GM12878 (cell line): ENCODE data around the gene DMPK.

Experiments
- ASH2L ChIP-seq: fragments of 300-600, 200-600 bp; sonication (generic); IDR thresholded peaks from 2 replicates; pipeline ENCODE4 v1.6.1; 2017; ENCODE audit warnings: low read depth, mild to moderate bottlenecking, borderline replicate concordance
- BCL11A ChIP-seq: IDR thresholded peaks from 2 replicates; pipeline ENCODE4 v1.6.1; 2011; ENCODE audit warnings: low read depth, low read length
- EZH2 ChIP-seq: IDR thresholded peaks from 2 replicates; pipeline ENCODE4 v1.6.1; 2012; ENCODE audit warnings: low read depth, mild to moderate bottlenecking, control low read depth, inconsistent platforms, low read length, borderline replicate concordance; ENCODE audit not compliant: control insufficient read depth
- GABPA ChIP-seq: IDR thresholded peaks from 2 replicates; pipeline ENCODE4 v1.6.1; 2014; ENCODE audit warnings: antibody characterized with exemption, low read depth, mild to moderate bottlenecking, inconsistent platforms
- HCFC1 ChIP-seq: fragments of 150-350 bp; IDR thresholded peaks from 2 replicates; pipeline ENCODE4 v1.6.1; 2014; ENCODE audit warnings: low read length
- NFYB ChIP-seq: IDR thresholded peaks from 2 replicates; pipeline ENCODE4 v1.6.1; 2011; ENCODE audit warnings: low read depth, mild to moderate bottlenecking, low read length, improper control_type of control experiment, moderate library complexity; ENCODE audit not compliant: insufficient read depth
- RAD21 ChIP-seq: IDR thresholded peaks from 2 replicates; pipeline ENCODE4 v1.6.1; 2011; ENCODE audit warnings: mild to moderate bottlenecking, low read depth, low read length, moderate library complexity; ENCODE audit not compliant: insufficient read depth
- RB1 ChIP-seq: fragments of 450-650 bp; formaldehyde crosslinking; IDR thresholded peaks from 2 replicates; pipeline ENCODE4 v1.6.1; 2017; ENCODE audit warnings: mild to moderate bottlenecking, borderline replicate concordance
- SMC3 ChIP-seq: IDR thresholded peaks from 2 replicates; pipeline ENCODE4 v1.6.1; 2011; ENCODE audit warnings: low read length, improper control_type of control experiment, borderline replicate concordance
- TF ChIP-seq, protein P1 (sequence below): fragments of 450-650 bp; IDR thresholded peaks from 2 replicates; pipeline ENCODE4 v1.6.1; 2017; ENCODE audit warnings: mild to moderate bottlenecking
- TF ChIP-seq, protein P2 (sequence below), 3 experiments: IDR thresholded peaks in 2 of 3; conservative IDR thresholded peaks in 1 of 3; 2 replicates each; pipeline ENCODE4 v1.5.1; 2011; ENCODE audit warnings: low read depth in 3 of 3, low read length in 3 of 3, mild to moderate bottlenecking in 3 of 3, control low read depth in 2 of 3, moderate library complexity in 2 of 3, inconsistent platforms in 1 of 3, mixed read lengths in 1 of 3; ENCODE audit not compliant: control insufficient read depth in 2 of 3, insufficient read depth in 1 of 3; ENCODE audit errors: extremely low read depth in 1 of 3

DNA sequence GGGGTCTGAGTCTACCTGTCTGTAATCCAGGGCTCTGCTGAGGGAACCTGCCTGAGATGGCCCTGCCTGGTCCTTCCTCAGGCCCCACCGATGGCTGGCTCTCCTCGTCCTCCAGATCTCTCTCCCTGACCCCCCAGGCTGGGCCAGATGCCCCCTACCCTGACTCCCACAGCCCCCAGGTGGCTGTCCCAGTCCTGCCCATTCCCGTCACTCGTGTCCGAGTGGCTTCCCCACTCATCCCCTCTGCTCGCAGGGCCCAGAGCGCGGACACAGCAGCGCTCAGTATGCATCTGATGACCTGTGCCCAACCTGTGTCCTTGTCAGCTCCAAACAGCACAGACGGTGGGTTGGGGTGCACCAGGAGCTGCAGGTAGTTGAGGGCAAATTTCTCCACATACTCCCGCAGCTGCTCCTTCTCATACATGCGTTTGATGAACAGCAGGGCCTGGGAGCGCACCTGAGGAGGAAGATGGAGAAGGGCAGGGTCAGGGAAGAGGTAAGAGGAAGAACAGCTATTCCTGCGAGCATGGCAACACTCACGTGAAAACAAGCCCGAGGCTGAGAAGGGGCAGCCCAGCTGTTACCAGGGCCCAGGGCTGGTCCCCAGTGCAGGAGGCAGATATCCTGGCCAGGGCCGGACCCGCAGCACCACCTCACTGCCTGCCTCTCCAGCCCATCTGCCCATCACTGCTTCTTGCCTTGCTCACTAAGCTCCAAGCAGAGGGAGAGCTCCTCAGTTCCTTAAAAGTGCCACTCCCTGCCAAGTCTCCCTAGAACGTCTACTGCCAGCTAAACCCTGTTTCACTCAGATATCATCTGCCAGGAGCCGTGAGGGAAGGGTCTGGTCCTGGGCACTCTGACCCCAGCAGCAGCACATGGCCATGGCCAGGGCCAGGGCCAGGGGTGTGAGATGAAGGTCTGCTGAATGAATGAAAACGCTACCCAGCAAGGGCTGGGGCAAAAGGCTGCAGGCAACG, 43.9 kb upstream of the DMPK start:
- TF ChIP-seq, protein P1, sequence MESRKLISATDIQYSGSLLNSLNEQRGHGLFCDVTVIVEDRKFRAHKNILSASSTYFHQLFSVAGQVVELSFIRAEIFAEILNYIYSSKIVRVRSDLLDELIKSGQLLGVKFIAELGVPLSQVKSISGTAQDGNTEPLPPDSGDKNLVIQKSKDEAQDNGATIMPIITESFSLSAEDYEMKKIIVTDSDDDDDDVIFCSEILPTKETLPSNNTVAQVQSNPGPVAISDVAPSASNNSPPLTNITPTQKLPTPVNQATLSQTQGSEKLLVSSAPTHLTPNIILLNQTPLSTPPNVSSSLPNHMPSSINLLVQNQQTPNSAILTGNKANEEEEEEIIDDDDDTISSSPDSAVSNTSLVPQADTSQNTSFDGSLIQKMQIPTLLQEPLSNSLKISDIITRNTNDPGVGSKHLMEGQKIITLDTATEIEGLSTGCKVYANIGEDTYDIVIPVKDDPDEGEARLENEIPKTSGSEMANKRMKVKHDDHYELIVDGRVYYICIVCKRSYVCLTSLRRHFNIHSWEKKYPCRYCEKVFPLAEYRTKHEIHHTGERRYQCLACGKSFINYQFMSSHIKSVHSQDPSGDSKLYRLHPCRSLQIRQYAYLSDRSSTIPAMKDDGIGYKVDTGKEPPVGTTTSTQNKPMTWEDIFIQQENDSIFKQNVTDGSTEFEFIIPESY = no peak
- TF ChIP-seq RB1 (no peak), EZH2 (no peak), NFYB (no peak), RAD21 (no peak), BCL11A (no peak), HCFC1 (no peak), GABPA (no peak), SMC3 (no peak), ASH2L (no peak)
- TF ChIP-seq, protein P2, sequence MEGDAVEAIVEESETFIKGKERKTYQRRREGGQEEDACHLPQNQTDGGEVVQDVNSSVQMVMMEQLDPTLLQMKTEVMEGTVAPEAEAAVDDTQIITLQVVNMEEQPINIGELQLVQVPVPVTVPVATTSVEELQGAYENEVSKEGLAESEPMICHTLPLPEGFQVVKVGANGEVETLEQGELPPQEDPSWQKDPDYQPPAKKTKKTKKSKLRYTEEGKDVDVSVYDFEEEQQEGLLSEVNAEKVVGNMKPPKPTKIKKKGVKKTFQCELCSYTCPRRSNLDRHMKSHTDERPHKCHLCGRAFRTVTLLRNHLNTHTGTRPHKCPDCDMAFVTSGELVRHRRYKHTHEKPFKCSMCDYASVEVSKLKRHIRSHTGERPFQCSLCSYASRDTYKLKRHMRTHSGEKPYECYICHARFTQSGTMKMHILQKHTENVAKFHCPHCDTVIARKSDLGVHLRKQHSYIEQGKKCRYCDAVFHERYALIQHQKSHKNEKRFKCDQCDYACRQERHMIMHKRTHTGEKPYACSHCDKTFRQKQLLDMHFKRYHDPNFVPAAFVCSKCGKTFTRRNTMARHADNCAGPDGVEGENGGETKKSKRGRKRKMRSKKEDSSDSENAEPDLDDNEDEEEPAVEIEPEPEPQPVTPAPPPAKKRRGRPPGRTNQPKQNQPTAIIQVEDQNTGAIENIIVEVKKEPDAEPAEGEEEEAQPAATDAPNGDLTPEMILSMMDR (IDR thresholded peaks at IDR 0.05 in 2 of 3, conservative IDR thresholded peaks at IDR 0.05 in 1 of 3; ENCODE audit: control insufficient read depth in 2 of 3, extremely low read depth in 1 of 3, insufficient read depth in 1 of 3, low read depth in 3 of 3, low read length in 3 of 3) = no peak
